HG03280 (cell line): ENCODE measurements around the gene YTHDC1.

Experiments
- ATAC-seq: cut with Tn5 transposase; IDR thresholded peaks from one replicate; pipeline ENCODE4 v1.9.1; 2021; ENCODE audit warnings: mild to moderate bottlenecking, moderate library complexity; ENCODE audit not compliant: unreplicated experiment

The YTHDC1 gene

GRCh38 chr4:68360231-68360968 lies 10.5 kb upstream of the YTHDC1 start:
- no peak for ATAC-seq

- ATAC-seq = peak; percentile 91
Observed at GRCh38 chr4:68359508-68359907, 9.6 kb upstream of the YTHDC1 start.

GRCh38 chr4:68358988-68359387 lies 9.1 kb upstream of the YTHDC1 start:
- no peak for ATAC-seq

- ATAC-seq = no peak
Observed at GRCh38 chr4:68352791-68353190, 2.9 kb upstream of the YTHDC1 start.

GRCh38 chr4:68349279-68349648 lies 626 bp downstream of the YTHDC1 start:
- ATAC-seq = peak; percentile 17

GRCh38 chr4:68348577-68348976 lies 1.3 kb downstream of the YTHDC1 start:
- no peak for ATAC-seq

- no peak for ATAC-seq
Observed at GRCh38 chr4:68347845-68348244, 2.0 kb downstream of the YTHDC1 start.

- ATAC-seq = no peak
Observed at GRCh38 chr4:68346461-68346860, 3.4 kb downstream of the YTHDC1 start.

GRCh38 chr4:68344785-68345184 lies 5.1 kb downstream of the YTHDC1 start:
- ATAC-seq = no peak

GRCh38 chr4:68344049-68344448 lies 5.8 kb downstream of the YTHDC1 start:
- no peak for ATAC-seq

- ATAC-seq = no peak
Observed at GRCh38 chr4:68342134-68342533, 7.8 kb downstream of the YTHDC1 start.

GRCh38 chr4:68338625-68339024 lies 11.3 kb downstream of the YTHDC1 start:
- ATAC-seq = no peak

- ATAC-seq = no peak
Observed at GRCh38 chr4:68337522-68337921, 12.4 kb downstream of the YTHDC1 start.

- ATAC-seq = no peak
Observed at GRCh38 chr4:68337004-68337403, 12.9 kb downstream of the YTHDC1 start.

- no peak for ATAC-seq
Observed at GRCh38 chr4:68336530-68336929, 13.4 kb downstream of the YTHDC1 start.

- ATAC-seq = no peak
Observed at GRCh38 chr4:68326141-68326540, 23.7 kb downstream of the YTHDC1 start.

GRCh38 chr4:68324519-68325262 lies 25.2 kb downstream of the YTHDC1 start:
- ATAC-seq = no peak

- ATAC-seq = no peak
Observed at GRCh38 chr4:68319040-68319439, 30.9 kb downstream of the YTHDC1 start.

GRCh38 chr4:68316193-68316969 lies 33.5 kb downstream of the YTHDC1 start:
- no peak for ATAC-seq

- no peak for ATAC-seq
Observed at GRCh38 chr4:68310651-68311247, 39.1 kb downstream of the YTHDC1 start.

GRCh38 chr4:68304731-68305130 lies 45.2 kb downstream of the YTHDC1 start:
- no peak for ATAC-seq
